GM21515 (cell line): Measurements from ENCODE around the gene POLD1.

Source experiments
- ATAC-seq: cut with Tn5 transposase; IDR thresholded peaks from one replicate; pipeline ENCODE4 v1.9.1; 2021; ENCODE audit not compliant: unreplicated experiment

Gene POLD1

DNA sequence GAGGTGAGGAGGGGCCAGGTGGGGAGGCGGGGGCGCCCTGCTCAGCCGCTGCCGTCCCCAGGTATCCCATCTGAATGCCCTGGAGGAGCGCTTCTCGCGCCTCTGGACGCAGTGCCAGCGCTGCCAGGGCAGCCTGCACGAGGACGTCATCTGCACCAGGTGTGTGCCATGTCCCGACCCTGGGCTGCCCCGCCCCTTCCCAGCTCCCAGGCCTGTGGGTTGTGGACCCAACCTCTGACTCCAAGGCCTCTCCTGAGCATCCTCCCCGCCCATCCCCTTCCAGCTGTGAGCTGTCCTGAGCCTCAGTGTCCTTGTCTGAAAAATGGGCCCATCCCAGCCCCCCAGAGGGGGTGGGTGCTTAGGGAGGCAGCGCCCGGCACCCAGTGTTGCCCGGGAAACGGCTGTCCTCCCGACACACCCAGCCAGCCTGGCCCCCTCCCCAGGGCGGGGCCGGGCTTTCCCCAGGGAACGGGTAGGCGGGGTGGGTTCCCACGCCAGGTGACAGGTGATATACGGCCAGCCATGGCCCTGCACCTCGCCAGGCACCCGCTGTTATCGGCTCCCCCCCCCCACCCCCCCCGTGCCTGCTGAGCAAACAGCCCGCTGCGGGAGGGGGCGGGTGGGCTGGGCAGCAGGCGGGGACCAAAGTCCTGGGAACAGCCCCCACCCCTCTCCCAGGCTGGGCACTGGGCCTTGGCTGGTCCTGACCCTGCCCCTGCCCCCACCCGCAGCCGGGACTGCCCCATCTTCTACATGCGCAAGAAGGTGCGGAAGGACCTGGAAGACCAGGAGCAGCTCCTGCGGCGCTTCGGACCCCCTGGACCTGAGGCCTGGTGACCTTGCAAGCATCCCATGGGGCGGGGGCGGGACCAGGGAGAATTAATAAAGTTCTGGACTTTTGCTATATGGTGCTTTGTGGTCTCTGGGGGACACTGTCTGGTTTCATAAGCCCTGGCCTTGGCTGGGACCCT, 33.2 kb downstream of the POLD1 start:
- no peak for ATAC-seq

DNA sequence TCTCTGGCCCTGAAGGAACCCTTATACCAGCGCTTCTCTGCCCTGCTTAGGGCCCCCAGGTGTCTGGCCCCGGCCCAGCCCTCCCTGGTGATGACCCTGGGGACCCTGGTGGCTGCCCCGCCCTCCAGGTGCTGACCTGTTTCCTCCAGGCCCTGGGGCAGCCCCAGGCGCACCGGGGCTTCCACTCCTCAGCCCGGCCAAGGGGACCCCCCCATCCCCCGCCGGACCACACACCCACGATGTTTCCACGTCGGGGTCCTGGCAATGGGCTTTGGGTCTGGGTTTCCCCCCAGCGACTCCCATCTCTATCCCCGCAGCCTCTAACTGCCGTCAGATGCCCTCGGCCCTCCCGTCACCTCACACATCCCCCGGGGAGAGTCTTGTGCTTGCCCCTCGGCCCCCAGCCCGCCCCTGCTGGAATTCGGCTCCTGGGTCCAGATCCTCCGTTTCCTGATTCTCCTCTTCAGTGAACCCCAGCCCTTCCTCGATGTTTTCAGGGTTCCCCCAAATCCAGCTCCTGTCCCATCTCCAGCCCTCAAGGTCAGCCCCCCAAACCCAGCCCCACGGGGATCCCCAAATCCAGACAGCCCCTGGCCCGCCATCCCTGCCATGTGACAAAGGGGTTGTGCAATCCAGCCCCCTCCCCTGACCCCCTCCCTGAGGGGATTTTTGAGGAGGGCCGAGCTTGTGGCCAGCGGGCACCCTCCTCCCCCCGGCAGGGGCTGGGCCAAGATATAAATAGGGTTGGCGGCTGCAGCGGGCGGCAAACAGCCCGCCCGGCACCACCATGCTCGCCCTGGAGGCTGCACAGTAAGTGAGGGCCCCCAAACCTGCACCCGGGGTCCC, 34.3 kb downstream of the POLD1 start, which contains the start of gene SPIB:
TSS of gene SPIB (plus strand) at position 763 of the 846 bp plus-strand sequence. CDS start at position 788, 25 bp downstream.
- ATAC-seq, result no peak

DNA sequence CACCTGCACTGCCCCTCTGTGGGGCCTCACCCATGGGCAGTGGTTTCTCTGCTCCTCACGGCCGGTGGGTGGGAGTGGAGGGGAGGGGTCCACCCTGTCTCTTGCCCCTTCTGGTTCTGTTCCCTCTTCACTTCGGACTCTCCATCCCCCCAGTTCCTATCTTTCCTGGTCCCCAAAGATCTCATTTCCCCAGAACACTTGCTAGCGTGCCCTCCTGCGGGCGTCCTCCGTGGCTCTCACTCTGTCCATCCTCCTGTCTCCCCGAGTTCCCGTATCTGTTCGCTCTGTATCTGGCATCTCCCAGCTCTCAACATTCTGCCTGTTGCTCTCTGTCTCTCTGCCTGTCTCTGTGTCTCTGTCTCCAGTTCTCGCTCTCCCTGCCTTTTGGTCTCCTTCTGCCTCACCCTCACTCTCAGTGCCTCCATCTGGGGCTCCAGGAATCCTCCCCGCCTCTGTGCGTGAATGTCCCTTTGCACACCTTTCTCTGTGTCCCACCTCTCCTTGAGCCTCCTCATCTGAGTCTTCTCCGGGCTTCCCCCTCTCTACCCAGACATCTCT, 35.0 kb downstream of the POLD1 start:
- no peak for ATAC-seq

DNA sequence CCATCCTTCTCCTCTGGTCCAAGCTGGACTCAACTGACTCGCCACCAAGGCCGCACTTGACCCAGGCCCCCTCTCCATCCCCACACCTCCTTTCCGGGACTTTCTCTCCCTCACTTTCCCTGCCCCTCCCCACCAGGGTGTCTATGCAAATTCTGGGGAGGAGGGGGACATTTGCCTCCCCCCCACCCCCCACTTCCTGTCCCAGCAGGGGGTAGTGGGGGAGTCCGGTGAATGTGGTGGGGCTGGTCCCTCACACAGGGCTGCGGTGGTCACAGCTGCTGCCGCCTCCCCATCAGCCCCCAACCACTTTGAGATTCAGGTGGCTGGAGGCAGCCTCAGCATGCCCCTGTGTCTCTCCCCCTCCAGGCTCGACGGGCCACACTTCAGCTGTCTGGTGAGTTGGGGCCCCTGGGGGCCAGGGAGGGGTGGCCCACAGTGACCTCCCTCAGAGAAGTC, 35.5 kb downstream of the POLD1 start:
- no peak for ATAC-seq

DNA sequence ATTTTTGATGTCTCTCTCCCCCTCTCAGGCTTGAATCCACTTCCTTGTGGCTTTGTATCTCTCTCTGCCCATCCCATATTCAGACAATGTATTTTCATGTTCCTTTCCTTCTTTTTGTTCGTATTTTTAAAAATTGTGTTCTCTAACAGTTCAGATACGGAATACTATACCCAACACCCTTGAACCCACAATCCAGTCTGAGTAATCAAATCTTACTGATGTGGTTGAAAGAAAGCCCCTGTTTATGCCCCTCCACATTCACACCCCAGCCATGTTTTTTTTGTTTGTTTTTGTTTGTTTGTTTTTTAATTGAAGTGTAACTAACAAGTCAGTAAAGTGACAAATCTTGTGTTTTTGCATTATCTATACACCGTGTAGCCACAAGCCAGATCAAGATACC, 36.0 kb downstream of the POLD1 start:
- no peak for ATAC-seq

- ATAC-seq, result no peak
Measured at GRCh38 chr19:50420808-50421207, 36.7 kb downstream of the POLD1 start.

DNA sequence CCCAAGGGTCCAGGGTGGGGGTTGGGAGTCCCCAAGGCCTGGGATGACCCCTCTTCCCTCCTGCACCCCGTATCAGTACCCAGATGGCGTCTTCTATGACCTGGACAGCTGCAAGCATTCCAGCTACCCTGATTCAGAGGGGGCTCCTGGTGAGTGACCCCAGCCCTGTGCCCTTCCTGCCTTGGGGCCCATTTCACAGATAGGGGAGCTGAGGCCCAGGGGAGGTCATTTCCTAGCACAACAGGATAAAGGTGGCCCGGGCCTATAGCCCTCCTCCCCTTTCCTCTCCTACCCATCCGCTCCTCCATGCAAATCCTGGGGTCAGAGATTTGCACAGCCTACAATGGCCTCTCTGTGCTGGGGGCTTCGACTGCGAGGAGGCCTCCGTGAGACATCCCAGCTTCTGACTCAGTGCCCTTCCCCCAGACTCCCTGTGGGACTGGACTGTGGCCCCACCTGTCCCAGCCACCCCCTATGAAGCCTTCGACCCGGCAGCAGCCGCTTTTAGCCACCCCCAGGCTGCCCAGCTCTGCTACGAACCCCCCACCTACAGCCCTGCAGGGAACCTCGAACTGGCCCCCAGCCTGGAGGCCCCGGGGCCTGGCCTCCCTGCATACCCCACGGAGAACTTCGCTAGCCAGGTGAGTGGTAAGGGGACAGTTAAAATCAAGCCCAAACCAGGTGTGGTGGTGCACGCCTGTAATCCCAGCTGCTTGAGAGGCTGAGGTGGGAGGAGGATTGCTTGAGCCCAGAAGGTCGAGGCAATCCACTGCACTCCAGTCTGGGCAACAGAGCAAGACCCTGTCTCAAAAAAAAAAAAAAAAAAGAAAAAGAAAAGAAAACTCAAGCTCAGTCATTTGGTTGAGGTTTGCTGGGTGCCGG, 38.5 kb downstream of the POLD1 start:
- ATAC-seq, result no peak

DNA sequence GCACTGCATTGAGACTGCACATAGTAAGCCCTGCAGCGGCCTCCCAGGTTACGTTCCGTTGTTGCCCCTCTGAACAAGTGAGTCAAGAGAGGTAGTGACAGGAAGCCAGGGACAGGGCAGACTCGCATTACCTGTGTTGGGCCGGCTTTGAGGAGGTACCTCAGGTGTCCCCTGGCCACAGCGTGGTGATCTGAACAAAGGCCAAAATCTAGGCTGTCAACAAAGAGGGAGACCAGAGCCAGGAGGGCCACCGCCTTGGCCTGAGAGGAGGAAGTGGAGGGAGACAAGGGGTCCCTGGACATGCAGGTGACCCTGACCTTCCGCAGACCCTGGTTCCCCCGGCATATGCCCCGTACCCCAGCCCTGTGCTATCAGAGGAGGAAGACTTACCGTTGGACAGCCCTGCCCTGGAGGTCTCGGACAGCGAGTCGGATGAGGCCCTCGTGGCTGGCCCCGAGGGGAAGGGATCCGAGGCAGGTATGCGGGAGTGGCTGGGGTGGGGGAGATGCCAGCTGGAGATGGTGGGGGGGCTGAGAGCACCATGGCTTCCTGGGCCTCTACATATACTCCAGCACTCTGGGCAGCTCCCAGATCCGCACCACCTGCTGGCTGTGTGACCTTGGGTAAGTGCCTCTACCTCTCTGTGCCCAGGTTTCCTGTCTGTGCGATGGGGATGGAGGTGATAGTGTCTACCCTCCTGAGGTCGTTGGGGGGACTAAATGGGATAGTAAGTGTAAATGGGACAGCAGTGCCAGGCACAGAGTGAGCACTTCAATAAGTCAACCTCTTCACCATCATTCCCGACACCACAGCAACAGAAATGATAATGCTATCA, 39.3 kb downstream of the POLD1 start:
- ATAC-seq, result no peak

- ATAC-seq, result no peak
Measured at GRCh38 chr19:50425581-50425980, 41.4 kb downstream of the POLD1 start.

GRCh38 chr19:50427318-50427925, 43.3 kb downstream of the POLD1 start:
- no peak for ATAC-seq

GRCh38 chr19:50427997-50428425, 43.9 kb downstream of the POLD1 start:
- no peak for ATAC-seq

GRCh38 chr19:50428772-50429463, 44.8 kb downstream of the POLD1 start:
- ATAC-seq, result no peak

- ATAC-seq, result no peak
Measured at GRCh38 chr19:50430888-50431342, 46.8 kb downstream of the POLD1 start.

DNA sequence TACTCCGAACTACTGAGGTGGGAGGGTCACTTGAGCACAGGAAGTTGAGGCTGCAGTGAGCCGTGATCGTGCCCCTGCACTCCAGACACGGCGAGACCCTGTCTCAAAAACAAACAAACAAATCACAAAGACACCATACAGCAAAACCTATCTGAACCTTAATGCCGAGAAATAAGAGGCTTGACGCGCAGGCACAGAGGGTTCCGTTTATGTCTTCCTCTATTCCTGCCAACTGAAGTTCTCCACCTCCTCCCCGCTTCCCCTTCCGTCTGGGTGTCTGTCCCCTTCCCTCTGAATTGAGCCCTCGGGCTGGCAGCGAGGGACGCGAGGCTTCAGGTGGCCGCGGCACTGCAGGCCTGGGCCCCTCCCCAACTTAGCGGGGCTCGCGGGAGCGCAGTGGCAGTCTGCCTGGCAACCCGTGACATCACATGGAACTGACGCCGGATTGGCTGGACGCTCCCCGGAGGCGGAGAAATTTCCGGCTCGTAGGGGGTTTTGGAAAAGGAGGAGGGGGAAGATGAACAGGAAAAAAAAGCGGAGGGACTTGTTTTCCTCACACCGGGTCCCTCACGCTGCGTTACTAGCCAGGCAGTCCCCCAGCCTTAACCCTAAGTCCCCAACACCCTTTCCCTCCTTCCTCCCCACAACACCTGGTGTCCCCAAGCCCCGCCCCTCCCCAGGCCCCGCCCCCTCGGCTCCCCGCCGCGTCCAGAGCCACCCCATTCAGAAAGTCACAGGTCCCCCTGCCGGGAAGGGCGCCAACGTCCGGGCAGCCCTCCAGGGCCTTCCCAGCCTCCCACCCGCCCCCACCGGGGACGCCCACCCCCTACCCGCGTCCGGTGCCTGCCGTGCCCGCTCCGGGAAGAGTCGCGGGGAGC, 47.4 kb downstream of the POLD1 start:
- ATAC-seq, result peak; percentile 64

GRCh38 chr19:50432221-50433028, 48.3 kb downstream of the POLD1 start, which contains the start of gene MYBPC2:
Gene MYBPC2, plus strand, starts transcription at chr19:50432892. Its CDS starts 62 bp downstream, at chr19:50432954.
- peak; percentile 2 for ATAC-seq
